Measurements from ENCODE around the gene PBX1.

DNA sequence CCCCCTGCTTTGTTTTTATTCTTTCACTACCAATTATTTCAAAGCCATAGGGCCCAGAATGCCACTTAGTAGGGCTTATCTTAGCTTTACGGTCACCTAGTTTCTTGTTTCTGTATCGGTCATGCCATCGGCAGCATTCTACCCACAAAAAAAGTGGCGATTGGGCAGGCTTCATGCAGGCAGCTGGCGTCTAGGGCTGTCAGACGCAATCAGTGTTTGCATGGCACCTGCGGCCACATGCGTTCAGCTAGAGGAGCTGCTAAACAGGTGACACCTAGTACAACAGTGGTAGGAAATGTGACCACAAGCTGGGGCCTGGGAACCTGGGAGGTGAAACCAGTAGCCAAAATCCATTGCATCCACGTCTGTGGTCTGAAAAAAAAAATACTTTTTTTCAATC lies 262.7 kb downstream of the PBX1 start:
- TF ChIP-seq, protein P1, sequence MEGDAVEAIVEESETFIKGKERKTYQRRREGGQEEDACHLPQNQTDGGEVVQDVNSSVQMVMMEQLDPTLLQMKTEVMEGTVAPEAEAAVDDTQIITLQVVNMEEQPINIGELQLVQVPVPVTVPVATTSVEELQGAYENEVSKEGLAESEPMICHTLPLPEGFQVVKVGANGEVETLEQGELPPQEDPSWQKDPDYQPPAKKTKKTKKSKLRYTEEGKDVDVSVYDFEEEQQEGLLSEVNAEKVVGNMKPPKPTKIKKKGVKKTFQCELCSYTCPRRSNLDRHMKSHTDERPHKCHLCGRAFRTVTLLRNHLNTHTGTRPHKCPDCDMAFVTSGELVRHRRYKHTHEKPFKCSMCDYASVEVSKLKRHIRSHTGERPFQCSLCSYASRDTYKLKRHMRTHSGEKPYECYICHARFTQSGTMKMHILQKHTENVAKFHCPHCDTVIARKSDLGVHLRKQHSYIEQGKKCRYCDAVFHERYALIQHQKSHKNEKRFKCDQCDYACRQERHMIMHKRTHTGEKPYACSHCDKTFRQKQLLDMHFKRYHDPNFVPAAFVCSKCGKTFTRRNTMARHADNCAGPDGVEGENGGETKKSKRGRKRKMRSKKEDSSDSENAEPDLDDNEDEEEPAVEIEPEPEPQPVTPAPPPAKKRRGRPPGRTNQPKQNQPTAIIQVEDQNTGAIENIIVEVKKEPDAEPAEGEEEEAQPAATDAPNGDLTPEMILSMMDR (IDR thresholded peaks at IDR 0.05): no peak
- TF ChIP-seq POLR2A (IDR thresholded peaks at IDR 0.05): no peak

All from right lobe of liver (tissue), 4 donors.